ENCODE measurements around the gene CFAP57.

The CFAP57 gene

GRCh38 chr1:43253876-43254275 lies 81.7 kb downstream of the CFAP57 start:
- no peak for DNase-seq (ENCODE audit: low read depth in 2 of 2, low spot score in 1 of 2)

DNA sequence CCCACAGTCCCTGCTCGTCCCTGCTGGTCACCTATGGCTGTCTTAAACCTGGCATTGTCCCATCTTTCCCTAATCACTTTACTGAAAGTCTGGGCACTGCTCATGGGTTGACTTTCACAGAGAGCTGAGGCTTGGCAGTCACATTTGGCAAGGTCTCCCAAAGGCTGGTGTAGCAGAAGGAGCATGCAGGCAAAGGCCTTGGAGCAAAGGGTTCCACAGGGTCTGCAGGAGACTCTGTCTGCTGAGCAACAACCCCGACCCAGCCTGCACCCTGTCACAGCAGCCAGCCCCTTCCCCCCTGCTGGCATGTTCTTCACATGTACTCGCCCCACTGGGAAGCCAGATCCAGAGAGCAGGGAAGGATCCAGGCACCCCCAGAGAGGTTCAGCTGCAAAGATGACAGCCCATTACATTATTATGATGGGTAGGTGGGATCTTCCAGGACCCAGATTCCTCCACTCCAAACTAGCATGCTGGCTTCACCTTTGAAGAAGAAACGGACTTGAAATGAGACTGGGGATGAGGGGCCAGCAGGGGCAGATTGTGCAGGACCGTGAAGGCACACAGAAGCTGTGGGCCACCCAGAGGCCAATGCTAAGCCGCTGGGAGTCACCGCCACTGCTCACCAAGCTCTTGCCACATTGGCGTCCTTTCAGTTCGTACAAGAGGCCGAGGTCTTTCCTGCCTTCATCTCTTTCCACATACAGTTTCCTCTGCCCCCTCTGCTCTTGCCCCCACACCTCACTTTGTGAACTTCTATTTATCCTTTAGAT lies 83.5 kb downstream of the CFAP57 start:
- DNase-seq (ENCODE audit: low read depth in 2 of 2, low spot score in 1 of 2): no peak

DNA sequence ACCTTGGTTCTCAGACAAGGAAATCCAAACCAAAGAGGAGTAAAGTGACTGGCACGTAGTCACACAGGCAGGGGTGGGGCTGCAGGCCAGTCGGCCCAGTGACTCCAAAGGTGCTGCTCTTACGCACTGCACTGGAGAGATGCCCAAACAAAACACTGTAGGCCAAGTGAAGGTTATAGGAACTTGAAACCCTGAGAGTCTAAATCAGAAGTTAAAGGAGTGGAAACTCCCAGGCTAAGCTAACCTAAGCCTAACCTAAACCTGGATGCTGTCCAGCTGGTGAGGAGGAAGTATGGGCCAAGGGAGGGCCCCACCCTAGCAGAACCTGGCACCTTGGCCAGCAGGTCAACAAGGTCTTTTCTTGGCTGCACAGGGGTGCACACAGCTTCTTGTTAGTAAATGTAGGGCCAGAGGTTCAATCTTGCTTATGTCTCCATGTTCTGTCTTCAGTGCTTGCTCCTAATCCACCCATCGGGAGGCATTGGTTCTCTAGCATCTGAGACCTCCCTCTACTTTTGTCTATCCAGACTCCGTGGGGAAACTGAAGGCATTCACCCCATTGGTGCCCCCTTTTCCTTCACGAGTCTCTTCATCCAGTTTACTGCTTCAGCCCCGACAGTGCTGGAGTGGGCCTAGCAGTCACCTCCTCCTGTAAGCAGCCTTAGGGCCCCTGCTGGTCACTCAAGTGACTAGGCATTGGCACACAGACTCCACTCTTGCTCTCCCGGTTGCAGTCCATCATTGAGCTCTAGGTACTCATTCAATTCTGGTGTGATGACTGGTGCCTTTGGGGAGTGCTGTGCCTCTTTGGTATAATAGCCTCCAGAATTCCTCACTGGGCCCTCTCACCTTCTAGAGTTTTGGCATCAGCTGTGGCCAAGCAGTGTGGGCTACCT lies 84.8 kb downstream of the CFAP57 start:
- no peak for DNase-seq (ENCODE audit: low read depth in 2 of 2, low spot score in 1 of 2)

DNA sequence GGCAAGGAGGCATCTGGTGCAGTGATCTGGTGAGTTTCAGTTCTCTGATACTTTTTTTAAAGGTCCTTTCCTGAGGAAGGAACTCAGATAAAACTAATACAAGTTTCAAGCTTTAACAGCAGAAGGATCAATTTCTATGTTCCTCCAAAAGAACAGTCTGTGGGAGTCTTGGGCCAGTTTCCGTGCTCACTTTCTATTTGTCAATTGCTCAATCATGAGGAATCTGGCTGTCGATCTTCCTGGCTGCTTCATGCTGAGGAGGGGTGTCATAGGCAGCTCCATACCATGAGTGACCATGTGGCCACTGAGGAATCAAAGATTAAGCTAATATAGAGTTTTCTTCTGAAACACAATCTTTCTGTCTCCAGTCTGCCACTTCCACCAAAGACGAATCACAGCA lies 86.2 kb downstream of the CFAP57 start:
- DNase-seq (ENCODE audit: low read depth in 2 of 2, low spot score in 1 of 2): no peak

- DNase-seq (ENCODE audit: low read depth in 2 of 2, low spot score in 1 of 2): no peak
Observed at GRCh38 chr1:43265431-43265830, 93.3 kb downstream of the CFAP57 start.

- no peak for DNase-seq (ENCODE audit: low read depth in 2 of 2, low spot score in 1 of 2)
Observed at GRCh38 chr1:43266881-43267280, 94.8 kb downstream of the CFAP57 start.

GRCh38 chr1:43267291-43267805 lies 95.2 kb downstream of the CFAP57 start:
- no peak for DNase-seq (ENCODE audit: low read depth in 2 of 2, low spot score in 1 of 2)

GRCh38 chr1:43267818-43268425 lies 95.8 kb downstream of the CFAP57 start:
- DNase-seq (ENCODE audit: low read depth in 2 of 2, low spot score in 1 of 2): no peak

DNA sequence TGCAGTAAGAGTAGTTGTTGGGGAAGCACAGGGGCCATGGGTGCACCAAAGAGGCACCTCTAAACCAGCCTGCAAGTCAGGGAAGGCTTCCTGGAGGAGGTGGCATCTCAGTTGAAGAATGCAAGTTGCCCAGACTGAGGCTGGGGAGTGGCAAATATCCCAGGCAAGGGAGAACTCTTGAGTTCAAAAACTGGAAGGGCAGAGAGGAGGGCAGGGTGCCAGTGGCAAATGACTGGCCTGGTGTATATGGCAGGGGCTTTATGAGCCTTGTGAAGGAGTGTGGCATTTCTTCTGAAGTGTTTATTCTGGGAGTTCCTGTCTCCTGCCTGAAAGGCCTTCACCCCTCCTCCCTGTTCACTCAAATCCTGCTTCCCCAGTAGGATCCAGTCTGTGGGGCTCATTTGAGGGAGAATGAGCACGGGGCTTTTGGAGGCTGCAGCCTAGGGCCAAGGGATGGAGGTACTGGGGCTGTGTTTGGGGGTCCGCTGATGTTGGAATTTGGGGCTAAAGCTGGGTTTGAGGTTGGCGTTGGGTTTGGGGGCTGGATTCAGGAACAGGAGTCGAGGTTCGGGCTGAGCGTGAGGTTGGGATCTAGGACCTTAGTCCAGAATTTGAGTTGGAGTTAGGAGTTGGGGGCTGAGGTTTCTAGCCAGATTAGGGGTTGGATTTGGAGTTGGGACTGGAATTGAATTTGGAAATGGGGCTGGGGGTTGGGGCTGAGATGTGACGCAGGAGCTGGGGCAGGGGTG lies 97.7 kb downstream of the CFAP57 start, which contains the start of gene TMEM125:
TMEM125 (plus strand) TSS at position 357 of the 749 bp plus-strand sequence. CDS start 2,740 bp downstream, outside the sequence.
- DNase-seq (ENCODE audit: low read depth in 2 of 2, low spot score in 1 of 2): no peak

DNA sequence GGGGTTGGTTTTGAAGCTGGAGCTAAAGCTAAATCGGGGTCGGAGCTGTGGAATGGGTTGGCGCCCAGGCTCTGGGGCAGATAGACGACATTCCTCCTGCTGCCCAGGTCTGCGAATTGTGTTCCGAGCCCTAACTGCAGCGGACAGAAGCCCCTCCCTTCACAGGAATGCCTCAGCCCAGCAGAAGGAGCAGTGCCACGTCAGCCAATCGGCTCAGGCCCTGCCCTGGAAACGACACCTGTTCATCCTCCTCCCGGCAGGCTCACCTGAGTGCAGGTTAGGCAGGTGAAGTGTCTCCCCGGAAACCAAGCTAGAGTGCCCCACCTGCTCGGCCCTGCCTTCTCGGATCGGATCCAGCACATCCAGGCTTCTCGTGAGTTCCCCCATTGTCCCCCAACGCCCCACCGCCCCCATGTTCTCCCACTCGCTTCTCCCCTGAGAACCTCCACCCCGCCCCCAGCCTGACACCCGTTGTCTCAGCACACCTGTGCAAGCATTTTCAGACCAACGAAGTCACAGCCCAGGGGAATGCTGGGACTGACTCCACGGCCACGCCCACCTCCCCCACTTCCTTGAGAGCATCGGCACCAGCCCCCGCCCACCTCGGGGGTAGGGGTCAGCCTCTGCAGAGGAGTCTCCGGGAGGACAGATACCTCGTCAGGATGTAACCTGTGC lies 98.4 kb downstream of the CFAP57 start:
- no peak for DNase-seq (ENCODE audit: low read depth in 2 of 2, low spot score in 1 of 2)

DNA sequence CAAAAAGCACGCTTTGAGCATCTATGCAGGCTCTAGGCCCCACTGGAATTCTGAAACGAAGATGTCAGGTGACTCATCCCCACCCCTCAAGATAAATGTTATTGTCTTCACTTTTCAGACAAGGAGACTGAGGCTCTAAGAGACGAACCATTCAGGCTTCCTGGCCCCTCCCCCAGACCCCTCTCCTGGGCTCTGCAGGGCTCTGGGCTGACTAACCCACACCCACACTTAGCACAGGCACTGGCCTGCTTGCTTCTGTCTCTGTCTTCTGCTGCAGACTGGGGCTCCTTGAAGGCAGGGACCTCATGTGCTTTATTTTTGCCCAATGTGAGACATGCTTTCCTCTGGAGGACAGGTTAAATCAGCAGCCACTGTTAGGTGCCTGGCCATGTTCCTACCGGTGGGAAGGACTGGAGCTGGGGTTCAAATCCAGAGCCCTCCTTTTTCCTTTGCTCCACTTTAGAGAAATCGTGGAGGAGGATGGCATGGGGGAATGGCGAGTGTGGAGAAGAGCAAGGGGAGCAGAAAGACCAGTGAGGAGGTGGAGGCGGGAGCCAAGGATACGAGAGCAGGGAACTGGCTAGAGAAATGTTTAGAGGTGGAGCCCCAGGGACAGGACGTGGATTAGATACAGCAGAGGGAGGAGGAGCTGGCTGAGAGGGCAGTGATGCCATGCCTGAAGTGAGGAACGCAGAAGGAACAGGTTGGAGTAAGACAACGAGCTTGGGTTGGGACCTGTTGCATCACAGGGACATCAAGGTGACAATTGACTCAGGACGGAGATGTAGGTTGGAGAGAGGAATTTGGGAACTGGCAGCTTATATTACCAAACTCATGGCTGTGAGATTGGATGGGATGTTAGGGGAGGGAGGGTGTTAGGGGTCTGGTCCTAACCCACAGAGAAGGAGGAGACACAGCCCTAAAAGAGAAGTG lies 99.3 kb downstream of the CFAP57 start:
- no peak for DNase-seq (ENCODE audit: low read depth in 2 of 2, low spot score in 1 of 2)

- no peak for DNase-seq (ENCODE audit: low read depth in 2 of 2, low spot score in 1 of 2)
Observed at GRCh38 chr1:43272161-43272560, 100.0 kb downstream of the CFAP57 start.

- DNase-seq (ENCODE audit: low read depth in 2 of 2, low spot score in 1 of 2): no peak
Observed at GRCh38 chr1:43272576-43273571, 100.7 kb downstream of the CFAP57 start.

GRCh38 chr1:43273708-43274107 lies 101.6 kb downstream of the CFAP57 start:
- DNase-seq (ENCODE audit: low read depth in 2 of 2, low spot score in 1 of 2): no peak

GRCh38 chr1:43274125-43274803 lies 102.1 kb downstream of the CFAP57 start:
- DNase-seq (ENCODE audit: low read depth in 2 of 2, low spot score in 1 of 2): no peak

DNA sequence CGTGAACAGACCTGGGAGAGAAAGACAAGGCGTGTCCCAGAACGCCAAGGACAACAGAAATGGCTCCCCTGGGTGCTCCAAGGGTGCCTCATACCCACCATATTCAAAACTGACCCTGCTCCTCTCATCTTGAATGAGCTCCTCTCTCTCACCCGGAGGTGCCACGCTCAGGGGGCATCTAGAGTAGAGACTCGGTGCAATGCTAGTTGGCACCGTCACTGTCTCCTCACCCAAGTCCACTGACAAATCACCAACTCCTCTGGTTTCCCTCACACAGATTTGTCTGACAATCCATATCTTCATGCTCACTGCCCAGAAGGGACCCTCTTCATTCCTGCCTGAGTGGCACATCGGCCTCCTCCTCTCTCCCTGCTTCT lies 102.7 kb downstream of the CFAP57 start:
- DNase-seq (ENCODE audit: low read depth in 2 of 2, low spot score in 1 of 2): no peak

- DNase-seq (ENCODE audit: low read depth in 2 of 2, low spot score in 1 of 2): no peak
Observed at GRCh38 chr1:43275826-43276620, 103.9 kb downstream of the CFAP57 start.
